HEK293T (cell line): ENCODE data around the gene CPE.

Experiments
- ARNT ChIP-seq: fragments of 450-650 bp; IDR thresholded peaks from 2 replicates; pipeline ENCODE4 v1.6.1; 2017; ENCODE audit warnings: mild to moderate bottlenecking
- BHLHE40 ChIP-seq: fragments of 450-650 bp; IDR thresholded peaks from 2 replicates; pipeline ENCODE4 v1.6.1; 2016; ENCODE audit warnings: mild to moderate bottlenecking, moderate library complexity, borderline replicate concordance
- ELF4 ChIP-seq: fragments of 450-650 bp; IDR thresholded peaks from 2 replicates; pipeline ENCODE4 v1.6.1; 2017; ENCODE audit warnings: antibody characterized with exemption
- FOXA1 ChIP-seq: fragments of 450-650 bp; IDR thresholded peaks from 2 replicates; pipeline ENCODE4 v1.6.1; 2016; ENCODE audit warnings: mild to moderate bottlenecking
- FOXK2 ChIP-seq: fragments of 450-650 bp; IDR thresholded peaks from 2 replicates; pipeline ENCODE4 v1.6.1; 2016; ENCODE audit warnings: mild to moderate bottlenecking
- NFRKB ChIP-seq: fragments of 450-650 bp; IDR thresholded peaks from 2 replicates; pipeline ENCODE4 v1.6.1; 2016; ENCODE audit warnings: mild to moderate bottlenecking, moderate library complexity
- TARDBP ChIP-seq: fragments of 450-650 bp; IDR thresholded peaks from 2 replicates; pipeline ENCODE4 v1.6.1; 2016

DNA sequence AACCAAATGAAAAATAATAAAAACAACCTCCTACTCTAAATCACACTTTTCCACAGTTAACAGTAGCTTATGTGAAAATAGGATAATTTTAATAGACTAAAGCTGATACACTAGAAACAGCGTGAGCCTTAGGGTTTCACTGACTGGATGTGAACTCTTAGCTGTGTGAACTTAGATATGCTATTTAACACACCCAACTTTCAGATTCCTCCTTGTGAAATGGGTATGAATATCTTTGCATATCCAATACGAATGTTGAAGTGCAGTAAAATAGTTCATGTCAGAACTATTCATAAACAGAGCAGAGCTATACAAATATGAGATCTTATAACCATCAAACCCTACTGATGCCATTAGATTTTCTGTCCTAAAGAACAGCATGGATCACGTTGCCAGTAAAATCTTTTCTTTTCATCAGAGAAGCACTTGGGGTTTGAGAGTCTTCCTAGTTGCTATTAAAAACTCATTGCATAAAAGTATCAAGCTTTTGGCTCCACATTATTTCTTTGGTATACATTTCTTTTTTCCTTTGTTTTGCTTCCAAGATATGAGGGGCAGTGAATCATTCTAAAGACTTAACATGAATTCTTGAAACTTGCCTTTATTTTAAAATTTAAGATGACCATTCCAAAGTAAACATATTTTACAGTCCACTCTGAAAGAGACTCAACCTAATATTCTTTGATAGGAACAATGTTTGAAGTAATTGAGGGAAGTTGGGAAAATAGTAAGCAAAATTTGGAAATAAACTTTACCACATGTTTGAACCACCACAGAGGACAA lies 102.4 kb downstream of the CPE start:
- TF ChIP-seq ELF4 (no peak), BHLHE40 (no peak), ARNT (no peak), NFRKB (no peak), TARDBP (no peak), FOXK2 (no peak), FOXA1 (no peak)
